Measurements from ENCODE around the gene TMEM72. TPM values are rescaled to one million over a fixed set of nuclear protein-coding genes. Genes with fewer than 3 reads are reported as not detected.

TMEM72 gene
- total RNA-seq, 1 experiment from 2014 or later: not detected

GRCh38 chr10:44862924-44863323 lies 48.2 kb upstream of the TMEM72 start:
- in situ Hi-C loops (cut with HindIII; ENCODE audit: low pct_unique_long_range_greater_than_20kb, low sequenced_read_pairs): no loop called here
- ChIA-PET CTCF (interaction anchor here (0.7 kb wide), 1 partner anchor 1378 kb away, joined by 3 read pairs; no protein-coding TSS in a partner anchor), POLR2A (no interaction called here)

DNA sequence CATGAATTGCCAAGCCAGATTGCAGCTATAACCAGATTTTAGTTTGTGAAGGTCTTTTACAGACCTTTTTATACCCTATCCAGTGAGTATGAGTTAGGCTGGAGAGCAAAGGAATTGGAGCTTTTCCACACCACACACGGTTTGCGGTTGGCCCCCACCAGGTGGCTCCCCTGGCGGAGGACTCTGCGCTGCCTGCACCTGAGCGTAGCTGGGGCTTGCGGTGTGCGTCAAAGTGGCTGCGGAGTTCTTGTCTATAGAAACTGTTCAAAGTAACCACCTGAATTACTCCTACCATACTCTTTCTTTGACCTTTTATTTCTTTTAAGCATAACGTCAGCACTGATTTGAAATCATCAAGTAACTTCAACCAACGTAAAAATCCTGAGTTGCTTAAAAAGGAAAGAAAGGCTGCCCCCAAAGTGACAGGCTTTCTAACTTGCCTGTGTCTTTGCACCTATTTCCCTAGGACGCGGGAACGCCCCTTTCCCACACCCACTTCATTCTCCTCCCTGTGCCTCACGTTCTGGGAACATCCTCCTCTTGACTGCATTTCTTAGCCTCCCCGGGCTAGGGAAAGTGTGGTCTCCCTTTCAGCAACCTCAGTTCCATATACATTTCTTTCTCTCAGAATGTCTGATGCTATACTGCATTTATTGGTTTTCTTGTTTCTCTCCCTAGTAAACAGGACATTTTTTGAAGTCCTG lies 47.6 kb upstream of the TMEM72 start:
- Histone ChIP-seq H3K4me1 (ENCODE audit: control insufficient read depth, insufficient read depth, low read length) (peaks cover 4% of the 10 kb centered on the region; the same call in 1 of the 2 replicates), H3K9me3 (ENCODE audit: control insufficient read depth, insufficient read depth, low read depth, low read length) (no peaks in the 10 kb centered on the region), H3K27me3 (ENCODE audit: control insufficient read depth, insufficient read depth, low read length) (peaks cover 12% of the 10 kb centered on the region), H3K36me3 (ENCODE audit: control insufficient read depth, insufficient read depth, low read length) (no peaks in the 10 kb centered on the region), H3K27ac (ENCODE audit: low read length) (no peak overlapping the region), H3K4me3 (ENCODE audit: low read depth in 2 of 2, low read length in 2 of 2) (no peak overlapping the region)
- DNase-seq (ENCODE audit: low read depth, low spot score): no peak
- POLR2A ChIA-PET: no interaction called here
- in situ Hi-C loops (cut with HindIII; ENCODE audit: low pct_unique_long_range_greater_than_20kb, low sequenced_read_pairs): no loop called here
- BruUV-seq (replicated peaks): no TSS peak
- intact Hi-C loops (cut with micrococcal nuclease; ENCODE audit: unreplicated experiment): loop anchor here (2.0 to 10.0 kb wide), 2 partner anchors 269 to 1193 kb away; no protein-coding TSS in a partner anchor
- CTCF ChIA-PET: interaction anchor here (0.7 kb wide), 1 partner anchor 1378 kb away, joined by 3 read pairs; no protein-coding TSS in a partner anchor
- TF ChIP-seq SIN3A (IDR thresholded peaks at IDR 0.05; ENCODE audit: borderline replicate concordance, insufficient read depth, low read depth, low read length): no peak
- no peak for TF ChIP-seq POLR2AphosphoS5 (IDR thresholded peaks at IDR 0.05; ENCODE audit: low read depth, low read length)
- TF ChIP-seq TCF7L2 (IDR thresholded peaks at IDR 0.05; ENCODE audit: low read depth, low read length): no peak
- TF ChIP-seq, protein P1, sequence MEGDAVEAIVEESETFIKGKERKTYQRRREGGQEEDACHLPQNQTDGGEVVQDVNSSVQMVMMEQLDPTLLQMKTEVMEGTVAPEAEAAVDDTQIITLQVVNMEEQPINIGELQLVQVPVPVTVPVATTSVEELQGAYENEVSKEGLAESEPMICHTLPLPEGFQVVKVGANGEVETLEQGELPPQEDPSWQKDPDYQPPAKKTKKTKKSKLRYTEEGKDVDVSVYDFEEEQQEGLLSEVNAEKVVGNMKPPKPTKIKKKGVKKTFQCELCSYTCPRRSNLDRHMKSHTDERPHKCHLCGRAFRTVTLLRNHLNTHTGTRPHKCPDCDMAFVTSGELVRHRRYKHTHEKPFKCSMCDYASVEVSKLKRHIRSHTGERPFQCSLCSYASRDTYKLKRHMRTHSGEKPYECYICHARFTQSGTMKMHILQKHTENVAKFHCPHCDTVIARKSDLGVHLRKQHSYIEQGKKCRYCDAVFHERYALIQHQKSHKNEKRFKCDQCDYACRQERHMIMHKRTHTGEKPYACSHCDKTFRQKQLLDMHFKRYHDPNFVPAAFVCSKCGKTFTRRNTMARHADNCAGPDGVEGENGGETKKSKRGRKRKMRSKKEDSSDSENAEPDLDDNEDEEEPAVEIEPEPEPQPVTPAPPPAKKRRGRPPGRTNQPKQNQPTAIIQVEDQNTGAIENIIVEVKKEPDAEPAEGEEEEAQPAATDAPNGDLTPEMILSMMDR (IDR thresholded peaks at IDR 0.05): no peak; the same call in 1 of the 2 replicates
- TF ChIP-seq, protein P2, sequence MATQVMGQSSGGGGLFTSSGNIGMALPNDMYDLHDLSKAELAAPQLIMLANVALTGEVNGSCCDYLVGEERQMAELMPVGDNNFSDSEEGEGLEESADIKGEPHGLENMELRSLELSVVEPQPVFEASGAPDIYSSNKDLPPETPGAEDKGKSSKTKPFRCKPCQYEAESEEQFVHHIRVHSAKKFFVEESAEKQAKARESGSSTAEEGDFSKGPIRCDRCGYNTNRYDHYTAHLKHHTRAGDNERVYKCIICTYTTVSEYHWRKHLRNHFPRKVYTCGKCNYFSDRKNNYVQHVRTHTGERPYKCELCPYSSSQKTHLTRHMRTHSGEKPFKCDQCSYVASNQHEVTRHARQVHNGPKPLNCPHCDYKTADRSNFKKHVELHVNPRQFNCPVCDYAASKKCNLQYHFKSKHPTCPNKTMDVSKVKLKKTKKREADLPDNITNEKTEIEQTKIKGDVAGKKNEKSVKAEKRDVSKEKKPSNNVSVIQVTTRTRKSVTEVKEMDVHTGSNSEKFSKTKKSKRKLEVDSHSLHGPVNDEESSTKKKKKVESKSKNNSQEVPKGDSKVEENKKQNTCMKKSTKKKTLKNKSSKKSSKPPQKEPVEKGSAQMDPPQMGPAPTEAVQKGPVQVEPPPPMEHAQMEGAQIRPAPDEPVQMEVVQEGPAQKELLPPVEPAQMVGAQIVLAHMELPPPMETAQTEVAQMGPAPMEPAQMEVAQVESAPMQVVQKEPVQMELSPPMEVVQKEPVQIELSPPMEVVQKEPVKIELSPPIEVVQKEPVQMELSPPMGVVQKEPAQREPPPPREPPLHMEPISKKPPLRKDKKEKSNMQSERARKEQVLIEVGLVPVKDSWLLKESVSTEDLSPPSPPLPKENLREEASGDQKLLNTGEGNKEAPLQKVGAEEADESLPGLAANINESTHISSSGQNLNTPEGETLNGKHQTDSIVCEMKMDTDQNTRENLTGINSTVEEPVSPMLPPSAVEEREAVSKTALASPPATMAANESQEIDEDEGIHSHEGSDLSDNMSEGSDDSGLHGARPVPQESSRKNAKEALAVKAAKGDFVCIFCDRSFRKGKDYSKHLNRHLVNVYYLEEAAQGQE (IDR thresholded peaks at IDR 0.05; ENCODE audit: insufficient read depth in 1 of 2, low read depth in 2 of 2, low read length in 1 of 2): no peak
- ATAC-seq: no peak

More at GRCh38 chr10:44862924-44863323, 48.2 kb upstream of the TMEM72 start:
- H3K9me3 ChIP-seq (ENCODE audit: control insufficient read depth, insufficient read depth, low read depth, low read length): no peaks in the 10 kb centered on the region
- peaks cover 11% of the 10 kb centered on the region; the same call in 1 of the 2 replicates for H3K27me3 ChIP-seq (ENCODE audit: control insufficient read depth, insufficient read depth, low read length)
- DNase-seq (ENCODE audit: low read depth, low spot score) (no peak), ATAC-seq (no peak)
- peaks cover 4% of the 10 kb centered on the region; the same call in 1 of the 2 replicates for H3K4me1 ChIP-seq (ENCODE audit: control insufficient read depth, insufficient read depth, low read length)
- no TSS peak for BruUV-seq (replicated peaks)
- H3K27ac ChIP-seq (ENCODE audit: low read length): no peak overlapping the region
- H3K4me3 ChIP-seq (ENCODE audit: low read depth in 2 of 2, low read length in 2 of 2): no peak overlapping the region
- intact Hi-C loops (cut with micrococcal nuclease; ENCODE audit: unreplicated experiment): loop anchor here (10.0 kb wide), 1 partner anchor 268 kb away; no protein-coding TSS in a partner anchor
- TF ChIP-seq, protein P2 (IDR thresholded peaks at IDR 0.05; ENCODE audit: insufficient read depth in 1 of 2, low read depth in 2 of 2, low read length in 1 of 2): no peak
- no peak for TF ChIP-seq TCF7L2 (IDR thresholded peaks at IDR 0.05; ENCODE audit: low read depth, low read length)
- no peaks in the 10 kb centered on the region for H3K36me3 ChIP-seq (ENCODE audit: control insufficient read depth, insufficient read depth, low read length)
